GM12873 (cell line): Measurements from ENCODE around the gene FTCD.

ENCODE experiments used
- TF ChIP-seq, protein P1 (sequence below): IDR thresholded peaks from 2 replicates; pipeline ENCODE4 v1.5.1; 2012; ENCODE audit warnings: low read depth, mild to moderate bottlenecking, moderate library complexity, low read length, control low read depth; ENCODE audit not compliant: insufficient read depth; ENCODE audit errors: missing control alignments

Gene FTCD

GRCh38 chr21:46195595-46196195, 40.3 kb upstream of the FTCD start:
- TF ChIP-seq, protein P1, sequence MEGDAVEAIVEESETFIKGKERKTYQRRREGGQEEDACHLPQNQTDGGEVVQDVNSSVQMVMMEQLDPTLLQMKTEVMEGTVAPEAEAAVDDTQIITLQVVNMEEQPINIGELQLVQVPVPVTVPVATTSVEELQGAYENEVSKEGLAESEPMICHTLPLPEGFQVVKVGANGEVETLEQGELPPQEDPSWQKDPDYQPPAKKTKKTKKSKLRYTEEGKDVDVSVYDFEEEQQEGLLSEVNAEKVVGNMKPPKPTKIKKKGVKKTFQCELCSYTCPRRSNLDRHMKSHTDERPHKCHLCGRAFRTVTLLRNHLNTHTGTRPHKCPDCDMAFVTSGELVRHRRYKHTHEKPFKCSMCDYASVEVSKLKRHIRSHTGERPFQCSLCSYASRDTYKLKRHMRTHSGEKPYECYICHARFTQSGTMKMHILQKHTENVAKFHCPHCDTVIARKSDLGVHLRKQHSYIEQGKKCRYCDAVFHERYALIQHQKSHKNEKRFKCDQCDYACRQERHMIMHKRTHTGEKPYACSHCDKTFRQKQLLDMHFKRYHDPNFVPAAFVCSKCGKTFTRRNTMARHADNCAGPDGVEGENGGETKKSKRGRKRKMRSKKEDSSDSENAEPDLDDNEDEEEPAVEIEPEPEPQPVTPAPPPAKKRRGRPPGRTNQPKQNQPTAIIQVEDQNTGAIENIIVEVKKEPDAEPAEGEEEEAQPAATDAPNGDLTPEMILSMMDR: no peak

- TF ChIP-seq, protein P1: no peak
Measured at GRCh38 chr21:46194374-46195334, 39.3 kb upstream of the FTCD start.

- TF ChIP-seq, protein P1: no peak
Measured at GRCh38 chr21:46193829-46194373, 38.5 kb upstream of the FTCD start.

- TF ChIP-seq, protein P1: no peak
Measured at GRCh38 chr21:46191686-46192575, 36.6 kb upstream of the FTCD start.

- TF ChIP-seq, protein P1: no peak
Measured at GRCh38 chr21:46191257-46191685, 35.9 kb upstream of the FTCD start.

GRCh38 chr21:46190491-46191131, 35.2 kb upstream of the FTCD start:
- TF ChIP-seq, protein P1: no peak
